ENCODE measurements around the gene C12orf76. TPM values are rescaled to one million over a fixed set of nuclear protein-coding genes. Genes with fewer than 3 reads are reported as not detected.

The C12orf76 gene, protein sequence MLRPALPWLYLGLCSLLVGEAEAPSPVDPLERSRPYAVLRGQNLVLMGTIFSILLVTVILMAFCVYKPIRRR
- total RNA-seq: 9.8 and 13.4 TPM in 2 replicates

DNA sequence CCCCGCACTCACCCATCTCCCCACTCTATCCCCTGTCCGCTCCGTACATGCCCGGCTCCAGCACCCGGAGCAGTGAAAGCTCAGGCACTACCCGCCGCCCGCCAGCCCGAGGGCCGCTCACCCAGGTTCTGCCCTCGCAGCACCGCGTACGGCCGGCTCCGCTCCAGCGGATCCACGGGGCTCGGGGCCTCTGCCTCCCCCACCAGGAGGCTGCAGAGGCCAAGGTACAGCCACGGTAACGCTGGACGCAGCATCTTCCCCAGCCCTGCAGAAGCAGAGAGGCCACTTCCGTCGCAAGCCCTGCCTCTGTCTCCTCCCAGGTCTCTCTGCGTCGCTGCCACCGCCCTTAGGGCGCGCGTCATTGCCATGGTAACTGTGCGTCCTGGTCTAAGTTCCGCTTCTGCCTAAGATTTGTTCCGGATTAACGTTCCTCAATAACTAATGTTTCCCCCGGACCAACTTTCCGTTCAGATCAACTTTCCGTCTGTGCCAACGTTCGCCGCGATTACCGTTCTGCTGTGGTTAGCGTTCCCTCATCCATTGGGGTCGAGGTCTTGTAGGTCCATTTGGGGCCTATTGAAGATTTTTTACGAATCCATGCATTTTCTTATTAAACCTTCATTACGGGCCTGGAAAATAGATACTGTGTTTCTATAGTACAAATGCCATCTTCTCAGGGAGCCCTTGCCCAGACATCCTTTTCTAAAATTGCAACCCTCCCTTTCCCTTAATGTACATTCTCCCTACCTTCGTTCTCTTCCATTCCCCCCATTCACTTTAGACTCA is at the start of gene C12orf76:
Gene C12orf76, minus strand, starts transcription at position 281 of the 786 bp plus-strand sequence. Its CDS starts 27 bp downstream, at position 254.

DNA sequence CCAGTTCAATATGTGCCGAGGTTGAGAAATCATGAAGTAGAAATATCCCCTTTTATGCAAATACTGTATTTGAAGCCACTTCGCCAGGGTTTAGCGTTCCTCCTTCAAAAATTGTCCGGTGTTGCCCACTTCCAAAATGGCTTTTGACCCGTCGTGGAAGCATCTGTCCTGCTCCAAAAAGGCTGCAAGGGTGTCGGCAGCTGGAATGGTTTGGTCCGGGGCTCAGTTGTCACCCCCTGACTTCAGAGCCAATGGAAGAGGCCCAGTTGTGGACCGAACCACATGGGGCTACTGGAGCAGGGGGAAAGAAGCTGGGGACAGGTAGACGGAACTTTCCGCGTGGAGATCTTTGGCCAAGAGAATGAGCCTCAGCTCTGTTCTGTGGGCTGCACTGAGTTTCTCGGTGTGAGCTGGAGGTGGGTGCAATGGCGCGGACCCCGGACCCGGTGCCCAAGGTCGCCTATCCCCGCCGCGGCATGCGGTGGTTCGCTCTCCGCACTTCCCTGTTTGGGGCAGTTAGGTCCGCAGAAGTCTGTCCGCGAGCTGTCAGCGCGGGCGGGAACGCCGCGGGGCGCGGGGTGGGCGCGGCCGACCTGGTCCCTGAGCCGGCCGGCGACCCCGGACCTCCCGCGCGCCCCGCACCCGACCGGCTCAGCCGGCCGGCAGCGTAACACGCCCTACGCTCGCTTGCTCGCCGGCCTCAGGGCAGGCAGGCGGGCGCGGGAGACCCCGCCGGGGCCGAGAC is 49.2 kb downstream of the C12orf76 start, which contains the start of gene ANKRD13A:
Gene ANKRD13A, plus strand, starts transcription at position 527 of the 745 bp plus-strand sequence. CDS start 259 bp downstream, outside the sequence.

DNA sequence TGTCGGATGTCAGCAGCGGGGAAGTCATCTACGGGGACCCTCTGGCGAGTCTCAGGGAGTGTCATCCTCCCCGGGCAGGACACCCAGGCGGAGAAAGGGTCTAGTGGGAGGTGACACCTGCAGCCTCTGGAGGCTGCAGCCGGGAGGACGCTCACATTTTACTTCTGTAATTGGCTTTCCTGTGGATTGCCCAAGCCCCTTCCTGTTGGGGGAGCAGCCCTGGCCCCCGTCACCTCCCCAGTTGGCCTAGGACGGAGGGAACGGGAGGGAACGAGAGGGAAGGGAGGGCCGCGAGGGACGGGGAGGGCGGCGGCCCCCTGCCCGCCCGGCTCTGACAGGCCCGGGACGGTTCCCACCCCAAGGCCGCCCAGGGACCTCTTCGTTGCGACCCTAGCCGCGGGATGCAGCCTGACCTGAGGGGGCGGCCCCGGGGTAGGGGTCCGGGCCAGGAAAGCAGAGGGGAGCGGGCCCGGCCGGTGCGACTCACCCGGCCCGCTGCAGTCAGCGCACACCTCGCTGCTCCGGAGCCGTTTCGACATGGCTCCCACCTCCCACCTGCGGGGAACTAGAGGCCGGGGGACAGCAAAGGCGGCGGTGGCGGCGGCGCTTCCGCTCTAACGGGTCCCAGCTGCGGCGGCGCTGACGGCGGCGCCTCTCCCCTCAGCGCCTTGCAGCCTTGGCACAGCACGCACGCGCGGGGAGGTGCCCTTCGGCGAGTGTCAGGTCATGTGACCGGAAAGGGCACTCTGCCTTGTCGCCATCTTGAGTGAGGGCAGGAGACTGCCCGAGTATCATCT is 52.4 kb downstream of the C12orf76 start, which contains the start of gene GIT2:
Gene GIT2, minus strand, starts transcription at position 683 of the 797 bp plus-strand sequence. Its CDS starts 144 bp downstream, at position 539.

Small RNA genes lying within 50 kb of the gene (small RNA-seq; reads per million reads assigned to genes)
- gene AC007546.2: not detected

Other genes with a start within 250 kb of the C12orf76 start
- 3.5 and 4.6 TPM in 2 replicates for gene TRPV4, start 215.1 kb downstream of the C12orf76 start, total RNA-seq
- gene GLTP, start 168.0 kb downstream of the C12orf76 start, total RNA-seq: 65.0 and 66.7 TPM in 2 replicates
- gene TCHP, start 148.2 kb downstream of the C12orf76 start, total RNA-seq: 9.8 and 11.9 TPM in 2 replicates
- gene GIT2, start 52.2 kb downstream of the C12orf76 start, total RNA-seq: 57.5 and 80.2 TPM in 2 replicates
- gene ANKRD13A, start 49.1 kb downstream of the C12orf76 start, total RNA-seq: 57.2 and 70.9 TPM in 2 replicates
- 7.8 and 9.4 TPM in 2 replicates for gene IFT81, start 75.8 kb upstream of the C12orf76 start, total RNA-seq
- gene ATP2A2, start 232.7 kb upstream of the C12orf76 start, total RNA-seq: 141 and 156 TPM in 2 replicates